NK-92 (cell line): Measurements from ENCODE around the gene ZDHHC4.

ENCODE experiments used
- DNase-seq: peaks from one replicate; lab custom pipeline; 2025; ENCODE audit not compliant: unreplicated experiment; lab: John Stamatoyannopoulos, UW

Gene ZDHHC4

GRCh38 chr7:6604458-6604857 is 27.2 kb downstream of the ZDHHC4 start:
- DNase-seq, result no peak

- no peak for DNase-seq
Observed at GRCh38 chr7:6606866-6607583, 29.8 kb downstream of the ZDHHC4 start.

- no peak for DNase-seq
Observed at GRCh38 chr7:6607651-6608051, 30.4 kb downstream of the ZDHHC4 start.

GRCh38 chr7:6608081-6608480 is 30.8 kb downstream of the ZDHHC4 start:
- DNase-seq, result no peak

- DNase-seq, result no peak
Observed at GRCh38 chr7:6608794-6609193, 31.5 kb downstream of the ZDHHC4 start.

- DNase-seq, result no peak
Observed at GRCh38 chr7:6612819-6613218, 35.6 kb downstream of the ZDHHC4 start.

- no peak for DNase-seq
Observed at GRCh38 chr7:6613706-6614105, 36.5 kb downstream of the ZDHHC4 start.

GRCh38 chr7:6614953-6615722 is 37.9 kb downstream of the ZDHHC4 start, which contains the start of gene ZNF853:
Gene ZNF853, plus strand, starts transcription at chr7:6615610. Its CDS starts 565 bp downstream, at chr7:6616175.
- DNase-seq, result no peak

- DNase-seq, result no peak
Observed at GRCh38 chr7:6615723-6616555, 38.7 kb downstream of the ZDHHC4 start.

- DNase-seq, result no peak
Observed at GRCh38 chr7:6616854-6617643, 39.8 kb downstream of the ZDHHC4 start.

- DNase-seq, result no peak
Observed at GRCh38 chr7:6618621-6619020, 41.4 kb downstream of the ZDHHC4 start.

- DNase-seq, result no peak
Observed at GRCh38 chr7:6619961-6620360, 42.7 kb downstream of the ZDHHC4 start.

- no peak for DNase-seq
Observed at GRCh38 chr7:6621195-6622133, 44.2 kb downstream of the ZDHHC4 start.

GRCh38 chr7:6622134-6622710 is 45.0 kb downstream of the ZDHHC4 start:
- DNase-seq, result no peak

- DNase-seq, result no peak
Observed at GRCh38 chr7:6623589-6624245, 46.5 kb downstream of the ZDHHC4 start.

- DNase-seq, result no peak
Observed at GRCh38 chr7:6624246-6624611, 47.0 kb downstream of the ZDHHC4 start.

GRCh38 chr7:6628045-6628444 is 50.8 kb downstream of the ZDHHC4 start:
- DNase-seq, result no peak

- no peak for DNase-seq
Observed at GRCh38 chr7:6630007-6630849, 53.0 kb downstream of the ZDHHC4 start.
